Measurements from ENCODE around the gene TRIM67.
"Not testable (repeated sequence)": the region's sequence is repeated elsewhere in the genome, so short reads cannot be mapped to it uniquely, and the experiment has no call there.

- not testable (repeated sequence) for TF ChIP-seq EZH2 (IDR thresholded peaks at IDR 0.05; ENCODE audit: borderline replicate concordance, insufficient read depth, low read depth, low read length, poor library complexity, severe bottlenecking); CTCF (IDR thresholded peaks at IDR 0.05)
Measured at GRCh38 chr1:231158141-231158540, 3.7 kb upstream of the TRIM67 start.
